NCI-H2171 (cell line): ENCODE data around the gene LZTR1.
A peak's percentile ranks its signal among the peaks of the same experiment; 100 is the strongest.

Experiments
- DNase-seq: peaks from one replicate; lab custom pipeline; 2025; lab: John Stamatoyannopoulos, UW

Gene LZTR1

DNA sequence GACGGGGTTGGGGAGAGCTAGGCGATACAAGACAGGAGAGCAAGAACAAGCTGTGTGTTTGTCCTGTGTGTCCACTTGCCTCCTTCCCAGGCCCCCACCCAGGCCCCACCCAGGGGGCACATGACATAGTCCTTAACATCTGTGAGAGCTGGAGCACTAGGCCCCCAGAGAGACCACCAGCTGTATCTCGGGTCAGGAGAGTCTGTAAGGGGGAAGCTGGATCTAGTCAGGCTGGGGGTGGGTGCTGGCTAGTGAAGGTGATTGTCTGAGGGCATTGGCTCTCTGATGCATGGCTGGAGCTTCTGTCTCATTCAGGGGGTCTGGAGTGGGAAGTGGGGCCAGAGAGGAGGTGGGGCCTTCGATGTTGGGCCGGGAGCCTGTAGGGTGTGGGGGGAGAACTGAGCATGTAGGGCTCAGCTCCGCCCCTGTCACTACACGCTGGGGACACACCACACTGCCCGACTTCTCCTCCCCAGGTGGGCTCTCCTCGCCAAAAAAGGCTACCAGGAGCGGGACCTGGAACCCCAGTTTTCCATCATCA lies 33.4 kb downstream of the LZTR1 start:
- no peak for DNase-seq

DNA sequence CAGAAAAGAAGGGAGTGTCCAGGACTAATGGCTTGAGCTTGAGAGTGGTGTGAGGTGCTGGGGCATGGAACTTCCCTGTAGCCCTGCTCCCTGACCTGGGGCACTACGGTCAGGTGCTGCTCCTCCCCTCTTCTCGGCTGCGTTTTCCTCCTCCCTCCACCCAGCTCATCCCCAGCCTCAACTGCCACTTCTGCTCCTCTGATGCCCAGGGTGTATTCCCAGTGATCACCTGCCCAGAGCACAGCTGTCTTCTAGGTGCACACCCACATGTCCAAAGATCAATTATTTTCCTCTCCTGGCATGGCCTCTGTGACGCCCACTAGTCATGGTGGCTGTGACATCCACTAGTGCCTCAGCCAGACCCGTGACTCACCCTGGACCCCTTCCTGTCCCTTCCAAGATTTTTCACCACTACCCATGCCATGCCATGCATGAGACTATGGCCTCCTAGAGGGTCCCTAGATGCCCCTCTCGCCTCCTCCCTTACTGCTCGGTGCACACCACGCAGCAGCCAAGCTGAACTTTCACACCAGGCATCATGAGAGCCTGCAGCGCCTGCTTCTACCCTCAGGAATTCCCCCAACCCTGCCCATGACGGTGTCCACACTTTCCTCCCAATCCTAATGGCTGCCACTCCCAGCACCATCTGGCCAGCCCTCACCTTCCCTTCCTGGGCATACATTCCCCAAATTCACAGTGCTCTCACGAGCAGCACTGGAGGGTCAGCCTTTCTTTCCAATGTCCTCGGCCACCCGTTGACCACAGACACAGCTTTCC lies 34.7 kb downstream of the LZTR1 start:
- no peak for DNase-seq

DNA sequence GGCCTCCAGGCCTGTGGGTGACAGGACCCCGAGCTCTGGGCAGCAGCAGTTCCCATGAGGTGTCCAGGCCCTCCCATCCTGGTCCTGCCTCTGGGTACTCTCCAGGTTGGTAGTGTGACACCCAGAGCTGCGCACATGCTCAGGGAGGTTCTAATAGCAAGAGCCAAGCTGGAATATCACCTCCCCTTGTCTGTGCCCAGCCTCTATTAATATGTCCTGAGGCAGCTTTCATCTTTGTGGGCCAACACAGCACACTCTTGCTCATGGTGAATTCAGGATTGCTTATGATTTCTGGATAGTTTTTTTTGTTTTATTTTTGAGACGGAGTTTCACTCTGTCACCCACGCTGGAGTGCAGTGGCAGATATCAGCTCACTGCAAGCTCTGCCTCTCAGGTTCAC lies 36.2 kb downstream of the LZTR1 start:
- DNase-seq, result no peak

DNA sequence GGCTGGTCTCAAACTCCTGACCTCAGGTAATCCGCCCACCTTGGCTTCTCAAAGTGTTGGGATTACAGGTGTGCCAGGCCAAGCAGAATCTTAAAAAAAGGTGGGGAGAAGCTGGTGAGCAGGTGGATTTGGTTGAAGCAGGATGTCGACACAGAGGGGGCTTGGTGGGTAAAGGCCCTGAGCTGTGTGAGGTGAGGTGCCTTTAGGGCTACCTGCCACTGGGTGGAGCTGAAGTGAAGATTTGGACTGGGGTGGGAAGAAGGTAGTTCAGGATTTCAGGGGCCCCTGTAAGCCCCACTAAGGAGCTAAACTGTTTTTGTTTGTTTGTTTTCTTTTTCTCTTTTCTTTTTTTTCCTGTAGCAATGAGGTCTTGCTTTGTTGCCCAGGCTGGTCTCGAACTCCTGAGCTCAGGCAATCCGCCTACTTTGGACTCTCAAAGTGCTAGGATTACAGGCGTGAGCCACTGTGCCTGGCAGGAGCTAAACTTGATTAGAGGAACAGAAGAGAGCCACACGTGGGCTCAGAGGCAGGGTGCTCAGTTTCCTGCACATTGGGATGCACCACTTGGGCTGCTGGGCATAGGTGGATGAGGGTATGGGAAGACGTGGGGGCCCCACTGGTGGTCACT lies 38.8 kb downstream of the LZTR1 start:
- no peak for DNase-seq

DNA sequence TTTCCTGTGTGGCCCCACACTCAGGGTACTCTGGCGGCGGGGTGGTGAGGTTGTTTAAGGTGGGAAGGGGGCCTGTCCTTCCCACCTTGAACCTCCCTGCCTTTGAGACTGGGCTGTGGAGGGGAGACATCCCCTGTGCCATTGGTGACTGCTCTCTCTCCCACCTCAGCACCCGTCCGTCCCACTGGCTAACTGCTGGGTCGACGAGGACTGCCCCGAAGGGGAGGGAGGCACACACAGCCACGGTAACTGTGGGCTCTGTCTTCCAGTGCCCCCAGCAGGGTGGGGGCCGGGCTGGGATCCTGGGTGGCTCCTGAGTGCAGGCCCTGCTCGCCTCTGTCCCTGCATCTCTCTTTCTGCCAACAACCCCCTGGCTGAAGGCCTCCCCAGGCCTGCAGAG lies 40.4 kb downstream of the LZTR1 start:
- no peak for DNase-seq

DNA sequence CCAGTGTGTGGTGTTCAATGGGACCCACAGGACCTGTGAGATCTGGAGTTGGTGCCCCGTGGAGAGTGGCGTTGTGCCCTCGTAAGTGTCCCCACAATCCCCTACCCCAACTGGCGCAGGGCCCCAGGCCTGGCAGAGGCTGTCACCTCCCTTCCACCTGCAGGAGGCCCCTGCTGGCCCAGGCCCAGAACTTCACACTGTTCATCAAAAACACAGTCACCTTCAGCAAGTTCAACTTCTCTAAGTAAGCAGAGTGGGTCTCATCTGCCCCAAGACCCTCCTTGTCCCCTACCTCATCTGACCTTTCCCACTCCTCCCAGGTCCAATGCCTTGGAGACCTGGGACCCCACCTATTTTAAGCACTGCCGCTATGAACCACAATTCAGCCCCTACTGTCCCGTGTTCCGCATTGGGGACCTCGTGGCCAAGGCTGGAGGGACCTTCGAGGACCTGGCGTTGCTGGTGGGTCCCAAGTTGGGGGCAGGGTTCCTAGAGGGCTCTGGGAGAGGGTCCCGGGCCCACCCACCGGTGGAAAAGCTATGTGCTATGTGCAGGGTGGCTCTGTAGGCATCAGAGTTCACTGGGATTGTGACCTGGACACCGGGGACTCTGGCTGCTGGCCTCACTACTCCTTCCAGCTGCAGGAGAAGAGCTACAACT lies 41.0 kb downstream of the LZTR1 start:
- DNase-seq, result no peak

DNA sequence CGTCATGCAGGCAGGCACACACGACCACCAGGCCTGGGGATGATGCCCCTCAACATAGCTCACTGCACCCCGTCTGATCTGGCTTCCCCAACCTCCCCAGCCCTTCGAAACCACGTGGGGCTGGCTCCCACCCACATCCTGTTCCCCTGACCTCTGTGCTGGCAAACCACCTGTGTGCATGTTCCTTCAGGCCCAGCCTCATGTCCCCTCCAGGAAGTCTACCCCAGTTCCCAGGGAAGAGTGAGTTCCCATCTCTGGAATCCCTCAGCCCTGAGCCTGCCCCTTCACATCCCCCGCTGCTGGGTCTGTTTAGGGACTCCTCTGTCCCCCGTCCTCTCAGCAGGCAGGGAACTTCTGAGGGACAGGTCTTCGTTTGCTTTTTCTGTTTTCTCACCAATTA lies 43.2 kb downstream of the LZTR1 start:
- DNase-seq, result no peak

DNA sequence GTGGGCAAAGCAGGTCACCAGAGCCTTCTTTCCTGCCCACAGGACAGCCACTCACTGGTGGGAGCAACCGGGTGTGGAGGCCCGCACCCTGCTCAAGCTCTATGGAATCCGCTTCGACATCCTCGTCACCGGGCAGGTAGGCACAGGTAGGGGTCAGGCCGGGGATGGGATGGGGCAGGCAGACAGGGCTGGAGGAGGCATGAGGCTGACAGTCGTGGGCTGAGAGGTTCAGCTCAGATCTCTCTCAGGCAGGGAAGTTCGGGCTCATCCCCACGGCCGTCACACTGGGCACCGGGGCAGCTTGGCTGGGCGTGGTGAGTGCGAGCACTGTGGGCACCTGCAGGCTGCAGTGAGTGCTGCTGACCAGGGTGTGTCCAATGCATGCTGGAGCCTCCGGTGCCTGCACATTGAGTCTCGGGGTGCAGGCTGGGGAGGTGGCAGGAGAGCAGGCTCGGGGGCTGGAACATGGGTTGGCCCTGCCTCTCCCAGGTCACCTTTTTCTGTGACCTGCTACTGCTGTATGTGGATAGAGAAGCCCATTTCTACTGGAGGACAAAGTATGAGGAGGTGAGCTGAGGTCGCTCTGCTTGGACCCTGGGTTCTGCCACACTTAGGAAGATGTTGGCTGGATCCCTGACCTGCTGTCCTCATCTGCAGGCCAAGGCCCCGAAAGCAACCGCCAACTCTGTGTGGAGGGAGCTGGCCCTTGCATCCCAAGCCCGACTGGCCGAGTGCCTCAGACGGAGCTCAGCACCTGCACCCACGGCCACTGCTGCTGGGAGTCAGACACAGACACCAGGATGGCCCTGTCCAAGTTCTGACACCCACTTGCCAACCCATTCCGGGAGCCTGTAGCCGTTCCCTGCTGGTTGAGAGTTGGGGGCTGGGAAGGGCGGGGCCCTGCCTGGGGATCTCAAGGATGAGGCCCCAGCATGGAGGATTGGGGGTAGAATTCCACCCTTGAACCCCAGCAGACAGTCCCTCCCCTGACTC lies 44.0 kb downstream of the LZTR1 start:
- no peak for DNase-seq

DNA sequence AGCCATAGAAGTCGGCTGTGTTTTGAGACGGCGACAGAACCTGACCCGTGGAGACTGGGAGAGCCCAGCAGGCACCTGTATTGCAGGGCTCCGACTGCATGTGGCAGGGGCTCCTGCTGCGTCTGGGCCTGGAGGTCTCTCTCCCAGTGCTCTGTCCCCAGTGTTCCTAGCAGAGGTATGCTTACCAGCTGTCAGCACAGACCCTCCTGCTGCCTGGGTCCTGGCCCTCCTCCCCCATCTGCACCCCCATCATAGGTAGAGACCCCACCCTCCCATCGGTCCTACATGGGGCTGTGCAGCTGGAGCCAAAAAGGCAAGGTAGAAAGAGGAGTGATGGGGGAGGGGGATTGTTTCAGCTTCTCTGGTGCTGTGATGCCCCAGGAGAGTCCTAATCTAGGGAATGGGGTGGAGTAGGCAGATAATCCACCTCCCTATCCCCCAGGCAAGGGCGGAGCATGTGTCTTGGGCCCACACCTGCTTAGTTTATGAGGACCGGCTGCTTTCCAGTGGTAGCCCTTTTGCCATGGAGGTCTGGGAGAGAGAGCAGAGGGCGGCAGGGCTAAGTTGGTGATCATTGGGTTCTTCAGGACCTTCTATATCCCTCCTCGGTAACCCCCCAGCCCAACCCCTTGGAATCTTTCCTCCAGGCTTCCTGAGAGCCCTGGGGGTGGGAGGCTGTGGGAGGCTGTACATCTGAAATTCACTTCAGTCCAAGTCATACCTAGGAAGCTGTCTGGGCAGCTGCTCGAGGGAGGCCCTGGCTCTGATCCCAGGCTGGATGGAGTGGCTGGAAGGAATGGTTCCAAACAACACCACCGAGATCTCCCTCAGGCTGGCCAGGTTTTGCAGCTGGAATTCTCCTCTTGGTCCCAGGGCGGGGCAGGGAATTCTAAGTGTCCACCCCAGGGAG lies 44.9 kb downstream of the LZTR1 start:
- DNase-seq, result peak; percentile 67

DNA sequence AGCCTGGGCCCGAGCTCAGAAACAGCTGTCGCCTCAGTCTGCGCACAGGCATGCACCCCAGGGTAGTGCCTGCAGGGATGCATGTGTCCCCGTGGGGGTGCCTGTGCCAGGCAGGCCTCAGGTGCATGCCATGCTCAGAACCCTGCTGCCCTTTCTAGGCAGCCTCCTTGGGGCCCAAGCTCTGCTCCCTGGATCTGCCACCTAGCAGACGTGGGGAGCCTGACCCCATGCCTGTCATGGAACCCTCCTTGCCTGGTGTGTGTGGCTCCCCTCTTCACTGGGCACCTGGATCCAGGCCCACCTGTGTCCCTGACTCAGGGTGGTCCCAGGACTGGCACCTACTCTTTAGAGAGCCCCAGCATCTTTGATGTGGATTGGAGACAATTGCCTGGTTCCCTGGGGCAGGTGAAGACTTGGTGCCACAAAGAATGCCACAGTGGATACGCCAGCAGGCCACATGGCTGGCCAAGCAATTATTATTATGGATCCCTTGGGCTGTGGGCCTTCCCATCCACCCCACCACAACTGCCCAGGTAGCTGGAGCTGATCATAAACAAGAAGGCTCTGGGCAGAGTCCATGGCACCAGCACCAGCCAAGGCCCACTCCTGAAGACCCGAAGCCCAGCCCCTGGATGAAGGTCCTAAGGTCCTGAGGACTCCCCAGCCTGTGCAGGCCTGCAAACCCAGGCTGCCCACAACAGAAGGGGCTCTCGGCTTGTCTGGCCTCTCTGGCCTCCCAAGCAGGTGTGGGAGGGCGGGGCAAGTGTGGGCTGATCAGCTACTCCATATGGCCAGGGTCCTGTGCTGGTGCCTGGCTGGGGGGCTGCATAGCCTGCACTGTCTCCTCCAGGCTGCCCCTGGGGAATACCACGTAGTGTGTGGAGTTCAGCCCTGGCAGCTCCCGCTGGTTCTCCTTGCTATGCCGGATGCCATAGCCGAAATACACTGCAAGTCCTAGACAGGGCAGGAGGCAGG lies 46.5 kb downstream of the LZTR1 start:
- DNase-seq, result peak; percentile 56

DNA sequence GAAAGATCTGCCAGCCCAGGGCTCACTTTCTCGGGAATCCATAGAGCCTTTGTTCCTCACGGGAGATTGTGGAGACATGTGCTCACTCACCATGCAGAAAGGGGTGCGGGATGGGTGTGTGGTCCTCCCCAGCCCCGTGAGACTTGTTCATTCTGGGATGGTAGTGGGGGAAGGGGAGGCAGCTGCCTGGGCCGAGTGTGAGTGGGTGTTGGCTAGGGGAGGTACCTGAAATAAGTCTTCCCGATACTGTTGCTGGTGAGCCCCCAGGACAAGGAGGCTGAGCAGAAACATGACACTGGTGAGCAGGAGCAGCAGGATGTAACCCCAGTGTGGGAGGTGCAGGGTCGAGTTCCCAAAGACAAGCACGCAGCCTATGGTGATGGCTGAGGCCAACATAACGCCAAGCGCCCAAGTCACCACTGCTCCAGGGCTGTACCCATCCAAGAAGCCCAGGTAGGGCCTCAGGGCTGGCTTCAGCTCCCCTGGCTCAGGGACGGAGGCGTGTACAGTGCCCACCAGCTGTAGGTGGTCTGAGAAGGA lies 47.5 kb downstream of the LZTR1 start:
- DNase-seq, result no peak

DNA sequence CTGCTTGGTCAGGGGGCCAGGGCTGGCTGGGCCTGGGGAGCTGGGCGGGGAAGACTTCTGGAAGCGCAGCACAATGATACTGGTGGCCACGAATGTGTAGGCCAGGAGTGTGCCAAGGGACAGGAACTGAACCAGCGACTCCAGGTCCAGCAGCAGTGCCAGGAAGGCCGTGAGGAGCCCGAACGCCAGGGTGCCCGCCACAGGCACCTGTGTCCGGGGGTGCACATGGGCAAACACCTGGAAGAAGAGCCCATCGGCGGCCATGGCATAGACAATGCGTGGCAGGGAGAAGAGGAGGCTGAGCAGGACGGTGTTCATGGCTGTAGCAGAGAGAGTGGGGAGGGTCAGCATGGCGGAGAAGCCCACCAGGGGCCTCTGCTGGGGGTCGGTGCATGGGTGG lies 47.9 kb downstream of the LZTR1 start:
- DNase-seq, result no peak

DNA sequence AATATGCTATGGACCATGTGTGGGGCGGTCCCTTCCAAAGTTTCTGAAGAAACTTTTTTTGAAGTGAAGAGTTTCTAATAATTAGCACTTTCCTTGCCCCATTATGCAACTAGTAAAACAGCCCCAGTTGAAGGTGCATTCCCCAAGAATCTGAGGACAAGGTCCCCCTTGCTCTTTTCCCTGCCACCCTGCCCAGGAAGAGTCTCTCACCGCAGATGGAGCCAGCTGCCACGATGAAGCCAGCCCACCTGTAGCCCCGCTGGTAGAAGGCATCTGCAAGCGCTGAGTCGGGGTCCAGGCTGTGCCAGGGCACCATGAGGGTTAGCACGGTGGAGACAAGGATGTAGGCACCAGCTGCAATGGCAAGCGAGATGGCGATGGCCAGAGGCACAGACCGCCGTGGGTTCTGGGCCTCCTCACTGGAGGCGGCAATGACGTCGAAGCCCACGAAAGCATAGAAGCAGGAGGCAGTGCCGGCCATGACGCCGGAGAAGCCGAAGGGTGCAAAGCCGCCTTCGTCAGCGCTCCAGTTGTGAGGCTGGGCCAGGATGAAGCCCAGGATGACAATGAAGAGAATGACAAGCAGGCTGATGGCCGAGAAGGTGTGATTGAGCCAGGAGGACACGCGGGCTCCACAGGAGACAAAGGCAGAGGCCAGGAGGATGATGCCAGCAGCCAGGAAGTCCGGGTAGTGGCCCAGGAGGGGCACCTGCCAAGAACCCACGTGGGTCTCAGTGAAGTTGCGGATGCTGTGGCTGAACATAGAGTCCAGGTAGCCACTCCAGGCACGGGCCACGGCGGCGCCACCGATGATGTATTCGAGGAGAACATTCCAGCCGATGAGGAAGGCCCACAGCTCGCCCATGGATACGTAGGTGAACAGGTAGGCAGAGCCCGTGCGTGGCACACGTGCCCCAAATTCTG lies 48.8 kb downstream of the LZTR1 start:
- no peak for DNase-seq

DNA sequence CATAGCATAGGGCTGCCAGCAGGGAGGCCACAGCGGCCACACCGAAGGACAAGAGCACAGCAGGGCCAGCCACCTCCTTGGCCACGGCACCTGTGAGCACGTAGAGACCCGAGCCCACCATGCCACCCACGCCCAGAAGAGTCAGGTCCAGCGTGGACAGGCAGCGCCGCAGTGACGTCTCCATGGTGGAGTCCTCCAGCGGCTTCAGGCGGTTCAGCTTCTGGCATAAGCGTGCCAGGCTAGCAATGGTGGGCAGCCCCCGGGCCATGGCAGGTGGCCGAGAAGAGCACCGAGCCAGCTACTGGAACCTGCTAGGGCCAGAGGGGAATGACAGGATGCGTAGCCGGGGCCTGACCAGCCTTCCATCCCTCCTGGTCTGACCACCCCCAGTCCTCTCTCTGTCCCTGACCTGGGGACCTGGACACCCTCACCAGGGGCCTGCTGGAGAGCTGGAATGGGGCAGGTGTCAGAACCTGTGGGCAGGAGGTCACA lies 49.5 kb downstream of the LZTR1 start:
- no peak for DNase-seq

DNA sequence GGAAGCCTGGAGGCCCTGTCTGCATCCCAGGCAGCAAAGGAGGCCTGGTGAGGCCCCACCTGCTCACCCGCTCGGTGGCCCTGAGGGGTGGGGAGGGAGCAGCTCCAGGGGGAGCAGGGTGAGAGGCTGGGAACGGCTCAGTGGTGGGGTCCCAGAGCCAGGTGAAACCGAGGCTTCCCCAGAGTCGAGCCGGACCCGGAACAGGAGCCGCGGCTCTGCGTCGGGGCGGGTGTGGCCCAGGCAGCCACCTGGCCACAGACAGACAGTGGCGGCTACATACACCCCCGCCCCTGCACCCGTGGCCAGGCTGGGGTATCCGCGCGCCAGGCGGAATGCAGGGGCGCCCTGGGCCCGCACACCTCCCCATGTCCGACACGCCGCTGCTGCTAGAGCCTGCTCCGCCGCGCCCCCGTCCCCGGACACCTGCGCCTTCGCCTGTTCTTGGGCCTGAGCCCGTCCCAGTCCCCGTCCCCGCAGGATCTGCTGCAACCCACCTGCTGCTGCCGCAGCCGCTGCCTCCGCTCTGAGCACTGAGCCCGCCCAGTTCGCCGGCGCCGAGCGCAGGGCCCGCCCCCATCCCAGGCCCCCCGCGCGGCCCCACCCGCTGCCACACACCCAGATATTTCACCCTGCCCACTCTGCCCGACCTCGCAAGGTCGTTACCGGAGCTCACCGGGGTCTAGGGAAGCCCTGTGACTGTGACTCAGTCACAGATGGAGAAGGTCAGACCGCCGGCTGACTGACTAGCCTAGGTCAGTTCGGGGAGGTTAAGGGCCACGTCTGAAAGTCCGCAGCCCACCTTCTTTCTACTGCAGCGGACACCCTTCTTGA lies 50.2 kb downstream of the LZTR1 start, which contains the start of gene SLC7A4:
SLC7A4 (minus strand) TSS at position 525 of the 831 bp plus-strand sequence. CDS start 749 bp downstream, outside the sequence.
- DNase-seq, result no peak

DNA sequence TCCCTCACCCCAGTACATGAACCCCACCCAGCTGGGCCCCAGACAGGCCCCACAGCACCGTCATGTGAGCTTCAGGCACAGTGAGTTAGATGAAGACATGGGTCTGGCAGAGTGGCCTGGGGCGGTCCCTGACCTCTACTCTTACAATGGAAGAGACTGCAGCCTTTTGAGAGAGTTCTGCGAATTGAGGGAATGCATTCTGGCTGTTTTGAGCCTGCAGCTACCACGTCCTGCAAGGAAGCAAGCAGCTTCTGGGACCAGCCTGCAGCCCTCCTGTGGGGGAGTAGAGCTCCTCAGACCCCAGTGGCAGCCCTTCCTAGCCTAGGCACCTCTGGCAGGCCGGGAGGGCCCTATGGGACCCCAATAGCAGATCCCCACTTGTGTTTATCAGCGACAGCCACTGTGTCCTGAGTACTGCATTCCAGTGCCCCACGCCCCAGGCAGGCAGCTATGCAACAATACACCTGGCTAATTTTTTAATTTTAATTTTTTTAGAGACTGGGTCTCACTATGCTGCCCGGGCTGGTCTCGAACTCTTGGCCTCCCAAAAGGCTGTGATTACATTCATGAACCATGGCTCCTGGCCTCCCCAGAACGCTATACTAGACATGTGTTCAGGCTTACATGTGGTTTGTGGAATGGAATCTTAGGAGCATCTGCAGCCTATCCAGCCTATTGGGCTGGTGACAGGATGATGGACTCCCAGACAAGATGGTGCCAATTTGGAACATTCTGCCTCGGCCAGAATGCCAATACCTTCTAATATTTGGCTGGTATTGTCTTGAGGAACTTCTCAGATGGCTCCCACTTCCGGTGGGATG lies 51.0 kb downstream of the LZTR1 start:
- DNase-seq, result no peak
